PFSK-1 (cell line): ENCODE measurements around the gene SDCCAG8.

Experiments used
- FOXP2 ChIP-seq: optimal IDR thresholded peaks from 2 replicates; pipeline ENCODE3; 2011; ENCODE audit warnings: borderline replicate concordance, control low read depth, inconsistent platforms; ENCODE audit not compliant: insufficient read depth; ENCODE audit errors: extremely low read length, extremely low read depth
- POLR2AphosphoS5 ChIP-seq: IDR thresholded peaks from 2 replicates; pipeline ENCODE4 v1.6.1; 2012; ENCODE audit warnings: low read depth, mild to moderate bottlenecking, control low read depth, low read length, moderate library complexity
- SIN3A ChIP-seq: IDR thresholded peaks from 2 replicates; pipeline ENCODE4 v1.6.1; 2012; ENCODE audit warnings: mild to moderate bottlenecking, low read length, moderate library complexity, borderline replicate concordance; ENCODE audit not compliant: insufficient read depth
- TAF1 ChIP-seq: IDR thresholded peaks from 2 replicates; pipeline ENCODE4 v1.6.1; 2012; ENCODE audit warnings: low read length, control low read depth, borderline replicate concordance; ENCODE audit not compliant: insufficient read depth
- TF ChIP-seq, protein P1 (sequence below), 2 experiments: IDR thresholded peaks; 2 replicates each; pipeline versions ENCODE4 v1.6.1 to v1.8.0; 2011 to 2012; ENCODE audit warnings: low read depth in 2 of 2, low read length in 2 of 2, control low read depth in 1 of 2, inconsistent platforms in 1 of 2, mild to moderate bottlenecking in 1 of 2, moderate library complexity in 1 of 2; ENCODE audit not compliant: insufficient read depth in 1 of 2

The SDCCAG8 gene

DNA sequence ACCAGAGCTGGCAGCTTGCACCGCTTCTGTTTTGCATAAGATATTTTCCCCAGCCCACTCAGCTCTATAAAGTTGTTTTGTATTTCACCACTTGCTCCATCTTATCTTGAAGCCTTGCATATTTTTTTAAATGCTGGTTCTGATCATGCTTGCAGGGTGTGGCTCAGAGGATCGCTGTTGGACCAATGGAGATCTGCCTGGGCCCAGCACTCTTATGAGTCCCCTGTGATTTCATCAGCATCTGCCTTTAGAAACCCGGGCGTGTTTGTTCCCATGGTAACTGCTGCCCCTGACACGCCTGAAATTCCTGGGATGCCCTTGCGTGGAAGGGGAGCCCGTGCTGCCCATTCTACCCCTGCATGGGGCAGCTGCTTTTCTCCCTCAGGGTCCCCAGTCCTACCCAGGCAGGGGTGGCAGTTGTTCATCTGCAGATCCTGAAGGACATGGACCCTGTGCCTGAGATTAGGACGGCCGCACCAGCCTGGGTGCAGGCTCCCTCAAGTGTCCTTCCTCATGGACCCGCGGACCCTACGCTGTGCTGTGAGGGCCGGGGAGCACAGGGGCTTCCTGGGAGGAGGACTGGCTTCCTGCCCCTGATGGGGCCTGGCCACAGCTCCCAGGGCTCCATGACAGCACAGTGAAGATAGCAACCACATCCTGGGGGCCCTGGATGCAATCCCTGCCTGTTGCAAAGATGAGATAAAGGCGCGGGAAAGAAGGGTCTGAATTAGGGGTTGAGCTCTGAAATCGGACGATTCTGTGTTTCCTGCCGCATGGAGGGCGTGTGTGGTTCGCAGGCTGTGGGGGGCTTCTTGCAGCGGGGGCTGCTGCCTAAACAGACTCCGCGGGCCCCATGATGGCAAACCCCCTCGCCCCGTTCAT, 226.5 kb downstream of the SDCCAG8 start:
- no peak for TF ChIP-seq FOXP2

DNA sequence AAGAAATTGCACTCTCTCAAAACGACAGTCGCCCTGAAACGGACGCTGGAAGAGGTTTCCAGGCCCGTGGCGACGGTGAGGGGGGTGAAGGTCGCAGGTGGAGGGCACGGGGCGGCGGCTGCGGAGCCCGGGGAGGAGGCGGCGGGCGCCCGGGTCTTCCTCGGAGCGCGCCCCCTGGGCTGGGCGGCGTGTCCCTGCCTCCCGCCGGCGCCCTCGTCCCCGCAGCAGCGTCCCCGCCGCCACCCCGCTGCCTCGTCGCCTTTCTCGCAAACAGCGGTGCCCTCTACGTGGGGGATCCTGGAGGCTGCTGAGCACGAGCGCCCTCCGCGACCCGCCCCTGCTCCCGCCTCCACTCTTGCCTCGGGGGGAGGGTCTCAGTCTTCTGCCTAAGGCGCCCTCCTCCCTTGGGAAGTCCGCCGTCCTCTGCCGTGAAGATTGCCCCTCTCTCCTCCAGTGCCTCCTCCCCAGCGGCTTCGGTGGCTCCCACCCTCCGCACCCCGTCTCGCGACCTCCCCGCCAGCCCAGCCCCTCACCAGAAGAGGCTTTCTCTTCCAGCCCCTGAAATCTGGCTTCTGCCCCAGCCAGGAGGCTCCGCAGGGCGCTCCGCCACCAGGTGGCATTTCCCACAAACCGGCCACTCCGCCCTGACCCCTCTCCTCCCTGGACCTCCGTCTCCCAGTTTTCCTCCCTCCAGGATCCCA, 227.4 kb downstream of the SDCCAG8 start:
- TF ChIP-seq SIN3A, result no peak
- TF ChIP-seq FOXP2, result no peak
- no peak for TF ChIP-seq TAF1
- TF ChIP-seq, protein P1, sequence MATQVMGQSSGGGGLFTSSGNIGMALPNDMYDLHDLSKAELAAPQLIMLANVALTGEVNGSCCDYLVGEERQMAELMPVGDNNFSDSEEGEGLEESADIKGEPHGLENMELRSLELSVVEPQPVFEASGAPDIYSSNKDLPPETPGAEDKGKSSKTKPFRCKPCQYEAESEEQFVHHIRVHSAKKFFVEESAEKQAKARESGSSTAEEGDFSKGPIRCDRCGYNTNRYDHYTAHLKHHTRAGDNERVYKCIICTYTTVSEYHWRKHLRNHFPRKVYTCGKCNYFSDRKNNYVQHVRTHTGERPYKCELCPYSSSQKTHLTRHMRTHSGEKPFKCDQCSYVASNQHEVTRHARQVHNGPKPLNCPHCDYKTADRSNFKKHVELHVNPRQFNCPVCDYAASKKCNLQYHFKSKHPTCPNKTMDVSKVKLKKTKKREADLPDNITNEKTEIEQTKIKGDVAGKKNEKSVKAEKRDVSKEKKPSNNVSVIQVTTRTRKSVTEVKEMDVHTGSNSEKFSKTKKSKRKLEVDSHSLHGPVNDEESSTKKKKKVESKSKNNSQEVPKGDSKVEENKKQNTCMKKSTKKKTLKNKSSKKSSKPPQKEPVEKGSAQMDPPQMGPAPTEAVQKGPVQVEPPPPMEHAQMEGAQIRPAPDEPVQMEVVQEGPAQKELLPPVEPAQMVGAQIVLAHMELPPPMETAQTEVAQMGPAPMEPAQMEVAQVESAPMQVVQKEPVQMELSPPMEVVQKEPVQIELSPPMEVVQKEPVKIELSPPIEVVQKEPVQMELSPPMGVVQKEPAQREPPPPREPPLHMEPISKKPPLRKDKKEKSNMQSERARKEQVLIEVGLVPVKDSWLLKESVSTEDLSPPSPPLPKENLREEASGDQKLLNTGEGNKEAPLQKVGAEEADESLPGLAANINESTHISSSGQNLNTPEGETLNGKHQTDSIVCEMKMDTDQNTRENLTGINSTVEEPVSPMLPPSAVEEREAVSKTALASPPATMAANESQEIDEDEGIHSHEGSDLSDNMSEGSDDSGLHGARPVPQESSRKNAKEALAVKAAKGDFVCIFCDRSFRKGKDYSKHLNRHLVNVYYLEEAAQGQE (IDR thresholded peaks at IDR 0.05; ENCODE audit: insufficient read depth in 1 of 2, low read depth in 2 of 2, low read length in 2 of 2), result no peak
- TF ChIP-seq POLR2AphosphoS5, result no peak

DNA sequence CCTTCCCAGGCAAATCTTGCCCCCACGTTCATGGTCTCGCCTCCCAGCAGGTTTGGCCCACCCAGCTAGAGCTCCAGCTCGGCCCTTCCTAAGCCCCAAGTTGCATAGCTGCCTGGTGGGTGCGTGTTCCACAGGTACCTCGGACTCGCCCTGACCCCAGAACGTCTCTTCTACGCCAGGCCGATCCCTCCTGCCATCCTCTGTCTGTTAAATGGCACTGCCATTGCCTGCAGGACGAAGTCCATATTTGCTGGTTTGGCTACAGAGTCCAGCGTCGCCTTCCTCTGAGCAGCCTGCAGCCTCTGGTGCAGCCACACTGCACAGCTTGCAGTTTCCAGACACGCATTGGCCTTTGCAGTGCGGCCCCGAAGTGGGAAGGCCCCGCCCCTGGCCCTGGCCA, 228.1 kb downstream of the SDCCAG8 start:
- TF ChIP-seq POLR2AphosphoS5 (no peak), TAF1 (no peak), SIN3A (no peak), FOXP2 (no peak)
- TF ChIP-seq, protein P1 (IDR thresholded peaks at IDR 0.05; ENCODE audit: insufficient read depth in 1 of 2, low read depth in 2 of 2, low read length in 2 of 2), result no peak

DNA sequence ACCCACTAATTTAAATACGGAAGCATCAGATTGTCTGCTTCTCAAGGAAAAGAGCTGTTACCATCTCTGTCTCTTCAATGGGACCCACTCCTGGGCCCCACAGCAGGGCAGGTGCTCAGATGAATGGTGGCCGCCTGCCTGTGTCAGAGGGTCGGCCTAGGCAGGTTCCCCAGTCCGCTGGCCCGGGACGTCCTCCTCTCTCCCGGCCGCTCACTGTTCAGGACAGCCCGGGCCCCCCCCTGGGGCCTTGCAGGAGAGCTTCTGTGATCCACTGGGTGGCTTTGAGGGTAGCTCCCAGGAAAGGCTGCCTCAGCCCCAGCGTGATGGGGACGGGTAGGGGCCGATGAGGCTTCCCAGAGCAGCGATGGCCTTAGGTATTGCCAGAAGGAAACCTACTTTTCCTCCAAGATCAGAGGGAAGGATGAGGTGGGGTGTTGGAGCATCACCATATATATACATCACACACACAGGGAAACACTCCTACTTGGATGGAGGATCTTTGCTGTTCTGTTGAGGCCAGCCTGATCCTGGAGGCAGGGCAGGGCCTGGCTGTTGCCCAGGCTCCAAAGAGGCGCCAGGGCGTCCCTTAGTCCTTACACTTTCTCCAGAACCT, 231.3 kb downstream of the SDCCAG8 start:
- TF ChIP-seq, protein P1 (IDR thresholded peaks at IDR 0.05; ENCODE audit: insufficient read depth in 1 of 2, low read depth in 2 of 2, low read length in 2 of 2), result no peak
- no peak for TF ChIP-seq FOXP2
- TF ChIP-seq POLR2AphosphoS5, result no peak
- TF ChIP-seq SIN3A, result no peak
- TF ChIP-seq TAF1, result no peak

DNA sequence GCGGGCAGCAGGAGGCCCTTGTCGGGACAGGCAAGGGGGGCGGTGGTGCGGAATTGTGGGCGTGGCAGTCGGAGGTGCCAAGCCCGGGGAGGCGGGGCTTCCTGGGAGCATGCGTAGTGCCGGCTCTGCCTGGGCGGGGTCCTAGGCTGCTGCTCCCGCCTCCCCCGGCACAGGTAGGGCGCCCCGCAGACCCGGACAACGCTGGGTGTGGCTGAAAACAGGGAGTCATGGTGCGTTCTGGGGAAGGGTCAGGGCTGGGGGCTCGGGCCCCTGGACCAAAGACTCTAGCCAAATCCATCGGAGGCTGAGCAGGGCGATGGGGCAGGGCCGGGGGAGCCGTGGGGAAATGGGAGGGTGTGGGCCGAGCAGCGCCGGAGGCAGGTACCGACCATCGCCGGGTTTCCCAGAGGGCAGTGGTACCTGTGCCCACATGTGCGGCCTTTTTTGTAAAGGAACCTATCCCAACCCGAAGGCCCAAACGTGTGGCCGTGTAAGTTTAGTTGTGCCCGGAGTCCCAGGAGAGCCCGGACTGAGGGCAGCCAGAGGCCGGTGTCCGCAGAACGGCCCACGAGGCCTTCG, 231.9 kb downstream of the SDCCAG8 start:
- TF ChIP-seq, protein P1 (IDR thresholded peaks at IDR 0.05; ENCODE audit: insufficient read depth in 1 of 2, low read depth in 2 of 2, low read length in 2 of 2), result no peak
- TF ChIP-seq SIN3A, result no peak
- TF ChIP-seq POLR2AphosphoS5, result no peak
- no peak for TF ChIP-seq FOXP2
- TF ChIP-seq TAF1, result no peak
